ENCODE data around the gene MOGAT2.
"Not testable (repeated sequence)": the region's sequence is repeated elsewhere in the genome, so short reads cannot be mapped to it uniquely, and the experiment has no call there.

The MOGAT2 gene

GRCh38 chr11:75717608-75718418, at the start of gene MOGAT2:
MOGAT2 (plus strand) TSS chr11:75717838; CDS start chr11:75717889, 51 bp downstream.
- DNase-seq = no peak

GRCh38 chr11:75668451-75669297, 49.0 kb upstream of the MOGAT2 start, which contains the start of gene MAP6:
MAP6 (minus strand) TSS chr11:75669038; CDS start chr11:75668369, 669 bp downstream.
- no peak for DNase-seq

- no peak for DNase-seq
Measured at GRCh38 chr11:75673977-75674582, 43.6 kb upstream of the MOGAT2 start.

GRCh38 chr11:75677275-75677674, 40.4 kb upstream of the MOGAT2 start:
- DNase-seq = no peak

GRCh38 chr11:75677909-75678308, 39.7 kb upstream of the MOGAT2 start:
- no peak for DNase-seq

- DNase-seq = no peak
Measured at GRCh38 chr11:75678620-75679259, 38.9 kb upstream of the MOGAT2 start.

- DNase-seq = no peak
Measured at GRCh38 chr11:75679566-75679965, 38.1 kb upstream of the MOGAT2 start.

- DNase-seq = not testable (repeated sequence)
Measured at GRCh38 chr11:75683856-75684255, 33.8 kb upstream of the MOGAT2 start.

- no peak for DNase-seq
Measured at GRCh38 chr11:75689863-75690609, 27.6 kb upstream of the MOGAT2 start.

GRCh38 chr11:75691804-75692203, 25.8 kb upstream of the MOGAT2 start:
- no peak for DNase-seq

- no peak for DNase-seq
Measured at GRCh38 chr11:75697906-75698581, 19.6 kb upstream of the MOGAT2 start.

GRCh38 chr11:75700940-75701339, 16.7 kb upstream of the MOGAT2 start:
- DNase-seq = no peak

GRCh38 chr11:75703695-75704237, 13.9 kb upstream of the MOGAT2 start:
- DNase-seq = no peak

GRCh38 chr11:75705541-75705940, 12.1 kb upstream of the MOGAT2 start:
- DNase-seq = no peak

- peak; percentile 34 for DNase-seq
Measured at GRCh38 chr11:75706260-75706729, 11.3 kb upstream of the MOGAT2 start.

GRCh38 chr11:75714211-75714610, 3.4 kb upstream of the MOGAT2 start:
- DNase-seq = no peak

GRCh38 chr11:75715688-75716087, 1.9 kb upstream of the MOGAT2 start:
- no peak for DNase-seq

- no peak for DNase-seq
Measured at GRCh38 chr11:75716659-75717058, 979 bp upstream of the MOGAT2 start.

- DNase-seq = no peak
Measured at GRCh38 chr11:75718419-75719339, 1.0 kb downstream of the MOGAT2 start.

Measured in activated effector memory CD4-positive, alpha-beta T cell treated with Interleukin-2 at 50 U/mL for 16 hours (primary cell).